Forelimb muscle (tissue), 1 donor: ENCODE results near the gene EFCAB5. TPM values are rescaled to one million over a fixed set of nuclear protein-coding genes. Genes with fewer than 3 reads are reported as not detected.

Experiments
- polyA plus RNA-seq: library from polyadenylated mRNA; unstranded; fragments of 120-200 nt; gene quantifications from one replicate; pipeline ENCODE4 v1.2.1, GENCODE V29; 2013; ENCODE audit not compliant: insufficient read length

EFCAB5 gene
- polyA plus RNA-seq, 1 donor = 0.85 TPM

Other genes with a start within 250 kb of the EFCAB5 start
- 20.5 TPM for gene SSH2, start 11.4 kb upstream of the EFCAB5 start, polyA plus RNA-seq
- gene NSRP1, start 175.2 kb downstream of the EFCAB5 start, polyA plus RNA-seq = 29.8 TPM